NK-92 (cell line): ENCODE data around the gene FBXL5.

Experiments used
- DNase-seq: peaks from one replicate; lab custom pipeline; 2025; ENCODE audit not compliant: unreplicated experiment; lab: John Stamatoyannopoulos, UW

Gene FBXL5

GRCh38 chr4:15655223-15656037, at the start of gene FBXL5:
FBXL5 (minus strand) TSS chr4:15655357; CDS start chr4:15655287, 70 bp downstream.
- peak; percentile 4 for DNase-seq

GRCh38 chr4:15704129-15704528, 49.0 kb upstream of the FBXL5 start:
- DNase-seq: no peak

- no peak for DNase-seq
Observed at GRCh38 chr4:15703439-15703838, 48.3 kb upstream of the FBXL5 start.

- DNase-seq: no peak
Observed at GRCh38 chr4:15702941-15703403, 47.8 kb upstream of the FBXL5 start, which contains the start of gene BST1. BST1 (plus strand) TSS chr4:15703065; CDS start chr4:15703145, 80 bp downstream.

- DNase-seq: no peak
Observed at GRCh38 chr4:15696866-15697265, 41.7 kb upstream of the FBXL5 start.

- DNase-seq: no peak
Observed at GRCh38 chr4:15695729-15696128, 40.6 kb upstream of the FBXL5 start.

- DNase-seq: no peak
Observed at GRCh38 chr4:15695240-15695699, 40.1 kb upstream of the FBXL5 start.

- no peak for DNase-seq
Observed at GRCh38 chr4:15694431-15694830, 39.3 kb upstream of the FBXL5 start.

- DNase-seq: no peak
Observed at GRCh38 chr4:15692602-15693001, 37.4 kb upstream of the FBXL5 start.

GRCh38 chr4:15691346-15692135, 36.4 kb upstream of the FBXL5 start:
- no peak for DNase-seq

GRCh38 chr4:15690020-15690809, 35.1 kb upstream of the FBXL5 start:
- DNase-seq: no peak

GRCh38 chr4:15689540-15689939, 34.4 kb upstream of the FBXL5 start:
- no peak for DNase-seq

GRCh38 chr4:15688051-15688450, 32.9 kb upstream of the FBXL5 start:
- no peak for DNase-seq

GRCh38 chr4:15684498-15684897, 29.3 kb upstream of the FBXL5 start:
- DNase-seq: no peak

- no peak for DNase-seq
Observed at GRCh38 chr4:15683143-15683495, 28.0 kb upstream of the FBXL5 start.

- DNase-seq: no peak
Observed at GRCh38 chr4:15682242-15683142, 27.3 kb upstream of the FBXL5 start.

GRCh38 chr4:15681372-15682241, 26.4 kb upstream of the FBXL5 start, which contains the start of gene FAM200B:
FAM200B (plus strand) TSS chr4:15681827; CDS start chr4:15686978, 5,151 bp downstream.
- peak; percentile 68 for DNase-seq

- no peak for DNase-seq
Observed at GRCh38 chr4:15681067-15681371, 25.9 kb upstream of the FBXL5 start.

GRCh38 chr4:15677507-15677988, 22.4 kb upstream of the FBXL5 start:
- DNase-seq: no peak
